HFFc6 (cell line): ENCODE measurements around the gene AK4. TPM values are rescaled to one million over a fixed set of nuclear protein-coding genes. Genes with fewer than 3 reads are reported as not detected.
"Not testable (repeated sequence)": the region's sequence is repeated elsewhere in the genome, so short reads cannot be mapped to it uniquely, and the experiment has no call there.

ENCODE experiments used
- DNase-seq: peaks from one replicate; pipeline ENCODE4 v3.0.0-alpha.2; 2018
- H3K27ac Mint-ChIP-seq: 2 replicates; pipeline ENCODE4 v1.8.0; 2020; ENCODE audit warnings: mild to moderate bottlenecking, mixed read lengths
- H3K27me3 Mint-ChIP-seq: 2 replicates; pipeline ENCODE4 v1.8.0; 2021; ENCODE audit warnings: mild to moderate bottlenecking, moderate library complexity, mixed read lengths; ENCODE audit not compliant: insufficient read depth
- H3K36me3 Mint-ChIP-seq: 2 replicates; pipeline ENCODE4 v1.8.0; 2021; ENCODE audit warnings: low read depth, mixed read lengths
- H3K4me1 Mint-ChIP-seq: 2 replicates; pipeline ENCODE4 v1.8.0; 2020; ENCODE audit warnings: low read depth, mixed read lengths
- H3K4me3 Mint-ChIP-seq: 2 replicates; pipeline ENCODE4 v1.8.0; 2020; ENCODE audit warnings: mild to moderate bottlenecking, moderate library complexity, mixed read lengths
- H3K9me3 Mint-ChIP-seq: 2 replicates; pipeline ENCODE4 v1.8.0; 2020; ENCODE audit warnings: mild to moderate bottlenecking, mixed read lengths
- total RNA-seq, 6 experiments: library from RNA; stranded (reverse); fragmentation: NEBNext Ultra II Directional; extraction: Animal tissue kit (Norgen Biotek cat#: 25700); gene quantifications; 2 replicates in 1 of 6; 3 replicates in 5 of 6; pipeline ENCODE4 v1.2.3, GENCODE V29; 2021
- TF ChIP-seq, protein P1 (sequence below): fragments of 200-600 bp; sonication (generic); IDR thresholded peaks from 2 replicates; pipeline ENCODE4 v1.5.0; 2021; ENCODE audit warnings: antibody characterized with exemption, mild to moderate bottlenecking

AK4 gene
- total RNA-seq, 6 experiments from 2014 or later = 0.25 to 3.3 (median 0.53) TPM

DNA sequence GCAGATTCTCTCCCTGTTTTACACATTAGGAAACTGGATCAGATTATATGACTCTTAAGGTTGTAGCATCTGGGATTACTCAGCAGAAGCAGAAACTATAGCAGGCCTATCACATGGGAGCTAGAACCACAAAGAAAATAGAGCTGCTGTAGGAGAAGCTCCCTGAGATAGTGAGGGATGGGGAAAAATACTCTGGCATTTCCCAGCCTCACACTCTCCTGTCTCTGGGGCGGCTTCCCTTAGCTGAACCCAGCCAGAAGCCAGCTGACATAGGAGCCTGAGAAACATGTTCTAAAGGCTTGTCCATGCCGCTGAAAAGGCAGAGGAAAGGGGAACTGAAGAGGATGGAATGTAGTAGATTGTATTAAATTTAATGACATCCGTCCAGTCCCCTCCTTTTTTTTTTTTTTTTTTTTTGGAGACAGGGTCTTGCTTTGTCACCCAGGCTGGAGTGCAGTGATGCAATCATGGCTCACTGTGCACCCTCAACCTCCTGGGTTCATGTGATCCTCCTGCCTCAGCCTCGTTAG lies 84.5 kb downstream of the AK4 start:
- Mint-ChIP-seq H3K4me1 (no peaks in the 10 kb centered on the region; the same call in 1 of the 2 replicates), H3K36me3 (peaks cover 5% of the 10 kb centered on the region; the same call in 1 of the 2 replicates), H3K4me3 (no peak overlapping the region), H3K27ac (no peak overlapping the region), H3K9me3 (peaks cover 12% of the 10 kb centered on the region), H3K27me3 (no peaks in the 10 kb centered on the region)
- no peak for DNase-seq
- TF ChIP-seq, protein P1, sequence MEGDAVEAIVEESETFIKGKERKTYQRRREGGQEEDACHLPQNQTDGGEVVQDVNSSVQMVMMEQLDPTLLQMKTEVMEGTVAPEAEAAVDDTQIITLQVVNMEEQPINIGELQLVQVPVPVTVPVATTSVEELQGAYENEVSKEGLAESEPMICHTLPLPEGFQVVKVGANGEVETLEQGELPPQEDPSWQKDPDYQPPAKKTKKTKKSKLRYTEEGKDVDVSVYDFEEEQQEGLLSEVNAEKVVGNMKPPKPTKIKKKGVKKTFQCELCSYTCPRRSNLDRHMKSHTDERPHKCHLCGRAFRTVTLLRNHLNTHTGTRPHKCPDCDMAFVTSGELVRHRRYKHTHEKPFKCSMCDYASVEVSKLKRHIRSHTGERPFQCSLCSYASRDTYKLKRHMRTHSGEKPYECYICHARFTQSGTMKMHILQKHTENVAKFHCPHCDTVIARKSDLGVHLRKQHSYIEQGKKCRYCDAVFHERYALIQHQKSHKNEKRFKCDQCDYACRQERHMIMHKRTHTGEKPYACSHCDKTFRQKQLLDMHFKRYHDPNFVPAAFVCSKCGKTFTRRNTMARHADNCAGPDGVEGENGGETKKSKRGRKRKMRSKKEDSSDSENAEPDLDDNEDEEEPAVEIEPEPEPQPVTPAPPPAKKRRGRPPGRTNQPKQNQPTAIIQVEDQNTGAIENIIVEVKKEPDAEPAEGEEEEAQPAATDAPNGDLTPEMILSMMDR = no peak

DNA sequence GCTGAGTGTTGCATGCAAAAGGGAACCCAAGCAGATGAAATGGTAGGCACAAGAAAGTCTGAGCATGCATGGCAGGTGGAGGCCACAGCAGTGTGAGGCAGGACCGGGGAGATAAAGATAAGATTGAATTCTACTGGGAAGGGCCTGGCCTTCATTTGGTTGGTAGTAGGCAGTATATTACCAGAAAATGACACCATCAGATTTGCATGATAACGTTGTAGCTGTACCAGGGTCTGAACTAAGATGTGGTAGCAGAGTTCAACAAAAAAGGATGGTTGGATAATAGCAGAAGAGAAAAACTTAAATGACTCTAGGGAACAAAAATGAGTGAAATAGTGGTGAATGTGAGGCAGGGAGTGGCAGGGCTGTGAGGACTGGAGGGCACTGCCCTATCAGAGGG lies 85.8 kb downstream of the AK4 start:
- Mint-ChIP-seq H3K36me3 (peaks cover 5% of the 10 kb centered on the region; the same call in 1 of the 2 replicates), H3K27me3 (no peaks in the 10 kb centered on the region), H3K9me3 (peaks cover 12% of the 10 kb centered on the region), H3K4me1 (no peaks in the 10 kb centered on the region; the same call in 1 of the 2 replicates), H3K27ac (no peak overlapping the region), H3K4me3 (no peak overlapping the region)
- TF ChIP-seq, protein P1 = no peak
- DNase-seq = no peak

DNA sequence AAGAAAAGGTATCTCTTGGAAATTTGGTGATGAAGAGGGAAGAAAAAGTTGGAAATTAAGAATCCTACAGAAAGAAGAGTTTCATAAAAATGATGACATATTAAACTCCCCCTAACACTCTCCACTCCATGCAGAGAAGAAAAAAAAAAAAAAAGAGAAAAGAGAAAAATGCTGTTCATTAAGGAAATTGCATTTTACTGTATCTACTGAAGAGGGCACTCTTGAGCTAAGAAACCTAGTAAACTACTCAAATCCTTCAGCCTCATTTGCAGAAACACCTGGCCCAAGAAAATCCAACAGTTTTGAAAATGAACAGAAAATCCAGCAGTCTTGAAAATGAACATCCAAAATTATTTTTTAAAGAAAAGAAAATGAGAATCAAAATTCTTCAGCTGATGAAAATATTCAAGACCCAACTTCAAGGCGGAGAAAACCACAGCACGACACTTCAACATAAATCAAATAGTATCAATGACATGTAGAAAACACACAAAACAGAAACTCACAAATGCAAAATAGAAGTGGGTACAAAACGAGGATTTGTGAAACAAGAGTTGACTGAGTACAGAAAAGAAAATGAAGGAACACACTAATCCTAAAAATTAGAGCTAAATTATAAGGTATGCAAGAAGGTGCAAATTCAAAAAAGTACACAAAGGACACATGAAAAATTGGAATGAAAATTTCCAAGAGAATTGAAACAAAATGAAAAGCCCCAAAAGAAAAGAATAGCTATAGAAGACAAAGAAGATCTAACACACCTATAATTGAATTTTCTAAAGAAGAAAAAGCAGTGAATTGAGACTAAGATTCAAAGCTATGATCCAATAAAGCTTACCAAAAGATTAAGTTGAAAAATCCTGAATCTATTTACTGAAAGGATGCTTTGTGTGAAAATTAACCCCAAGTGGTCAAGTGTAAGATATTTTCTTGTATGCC lies 88.1 kb downstream of the AK4 start:
- no peaks in the 10 kb centered on the region; the same call in 1 of the 2 replicates for H3K4me1 Mint-ChIP-seq
- TF ChIP-seq, protein P1 = peak; percentile 85
- DNase-seq = peak; percentile 47
- H3K4me3 Mint-ChIP-seq = no peak overlapping the region
- no peak overlapping the region for H3K27ac Mint-ChIP-seq
- no peaks in the 10 kb centered on the region for H3K27me3 Mint-ChIP-seq
- H3K9me3 Mint-ChIP-seq = peaks cover 12% of the 10 kb centered on the region
- H3K36me3 Mint-ChIP-seq = peaks cover 5% of the 10 kb centered on the region; the same call in 1 of the 2 replicates

DNA sequence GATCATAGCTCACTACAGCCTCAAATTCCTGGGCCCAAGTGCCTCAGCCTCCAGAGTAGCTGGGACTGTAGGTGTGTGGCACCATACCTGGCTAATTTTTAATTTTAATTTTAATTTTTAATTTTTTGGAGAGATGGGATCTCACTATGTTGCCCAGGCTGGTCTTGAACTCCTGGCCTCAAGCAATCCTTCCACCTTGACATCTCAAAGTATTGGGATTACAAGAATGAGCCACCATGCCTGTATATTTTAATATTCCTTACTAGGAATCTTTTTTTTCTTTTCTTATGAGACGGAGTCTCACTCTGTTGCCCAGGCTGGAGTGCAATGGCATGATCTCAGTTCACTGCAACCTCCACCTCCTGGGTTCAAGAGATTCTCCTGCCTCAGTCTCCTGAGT lies 89.1 kb downstream of the AK4 start:
- peak overlapping the region; percentile 15; the same call in 1 of the 2 replicates for H3K27ac Mint-ChIP-seq
- H3K9me3 Mint-ChIP-seq = peaks cover 12% of the 10 kb centered on the region

DNA sequence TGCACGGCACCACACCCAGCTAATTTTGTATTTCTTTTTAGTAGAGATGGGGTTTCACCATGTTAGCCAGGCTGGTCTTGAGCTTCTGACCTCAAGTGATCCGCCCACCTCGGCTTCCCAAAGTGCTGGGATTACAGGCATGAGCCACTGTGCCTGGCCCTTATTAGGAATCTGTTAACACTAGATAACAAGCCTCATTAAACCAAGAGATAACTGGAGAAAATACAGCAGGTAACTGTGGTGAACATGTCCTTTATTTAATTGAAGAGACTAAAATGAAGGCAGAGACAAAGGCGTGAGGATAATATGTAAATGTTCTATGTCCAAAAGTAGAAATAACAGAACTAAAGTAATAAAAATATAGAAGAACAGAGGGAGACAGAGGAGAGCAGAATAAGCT lies 89.5 kb downstream of the AK4 start:
- Mint-ChIP-seq H3K27ac (no peak overlapping the region), H3K27me3 (no peaks in the 10 kb centered on the region), H3K9me3 (peaks cover 12% of the 10 kb centered on the region), H3K4me1 (no peaks in the 10 kb centered on the region; the same call in 1 of the 2 replicates), H3K4me3 (no peak overlapping the region), H3K36me3 (peaks cover 5% of the 10 kb centered on the region; the same call in 1 of the 2 replicates)
- no peak for DNase-seq
- TF ChIP-seq, protein P1 = no peak

More for the DNA sequence above, 89.1 kb downstream of the AK4 start:
- not testable (repeated sequence) for H3K4me3 Mint-ChIP-seq, H3K27me3 Mint-ChIP-seq, H3K36me3 Mint-ChIP-seq, DNase-seq, H3K4me1 Mint-ChIP-seq

DNA sequence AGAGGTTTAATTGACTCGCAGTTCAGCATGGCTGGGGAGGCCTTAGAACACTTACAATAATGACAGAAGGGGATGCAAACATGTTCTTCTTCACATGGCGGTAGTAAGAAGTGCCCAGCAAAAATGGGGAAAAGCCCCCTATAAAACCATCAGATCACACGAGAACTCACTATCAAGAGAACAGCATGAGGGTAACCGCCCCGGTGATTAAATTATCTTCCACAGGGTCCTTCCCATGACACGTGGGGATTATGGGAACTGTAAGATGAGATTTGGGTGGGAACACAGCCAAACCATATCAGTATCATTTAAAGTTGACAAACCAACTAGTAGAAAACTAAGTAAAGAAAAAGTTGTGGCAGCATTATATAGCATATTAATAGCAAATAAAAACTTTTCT lies 90.0 kb downstream of the AK4 start:
- H3K36me3 Mint-ChIP-seq = peaks cover 5% of the 10 kb centered on the region; the same call in 1 of the 2 replicates
- TF ChIP-seq, protein P1 = no peak
- no peaks in the 10 kb centered on the region for H3K27me3 Mint-ChIP-seq
- H3K4me3 Mint-ChIP-seq = no peak overlapping the region
- H3K4me1 Mint-ChIP-seq = peaks cover under 1% of the 10 kb centered on the region; the same call in 1 of the 2 replicates
- DNase-seq = no peak
- H3K27ac Mint-ChIP-seq = no peak overlapping the region
- H3K9me3 Mint-ChIP-seq = peaks cover 12% of the 10 kb centered on the region
